Body of pancreas (tissue), 4 donors: ENCODE data around the gene PARM1. TPM values are rescaled to one million over a fixed set of nuclear protein-coding genes. Genes with fewer than 3 reads are reported as not detected.
A peak's percentile ranks its signal among the peaks of the same experiment; 100 is the strongest.

Experiments used
- ATAC-seq: fragments of 150-250 bp; one replicate; pipeline ENCODE4 v1.9.1; 2016
- DNase-seq, 4 donors: peaks; one replicate each; pipeline ENCODE4 v3.0.0-alpha.2; 2019
- H3K27ac ChIP-seq, 4 donors: fragments of 200-600 bp; sonication (generic); 1 replicate in 3 of 4; 2 replicates in 1 of 4; pipeline versions ENCODE4 v1.5.1 to v1.6.1; 2016 to 2019; ENCODE audit warnings: mild to moderate bottlenecking in 1 of 4, mixed read lengths in 1 of 4, moderate library complexity in 1 of 4
- H3K27me3 ChIP-seq, 2 donors: fragments of 200-600 bp; sonication (generic); one replicate each; pipeline ENCODE4 v1.6.0; 2016; ENCODE audit warnings: mild to moderate bottlenecking in 1 of 2
- H3K36me3 ChIP-seq, 2 donors: fragments of 200-600 bp; sonication (generic); replicated peaks in 1 of 2; 2 replicates each; pipeline ENCODE4 v1.5.1; 2016; ENCODE audit warnings: low read depth in 2 of 2; ENCODE audit not compliant: insufficient read depth in 1 of 2
- H3K4me1 ChIP-seq: fragments of 200-600 bp; sonication (generic); one replicate; pipeline ENCODE4 v1.6.0; 2016
- H3K4me3 ChIP-seq, 2 donors: fragments of 200-600 bp; sonication (generic); 1 replicate in 1 of 2; 2 replicates in 1 of 2; pipeline ENCODE4 v1.5.1; 2016 to 2019
- H3K9me3 ChIP-seq, 3 donors: fragments of 200-600 bp; sonication (generic); 1 replicate in 2 of 3; 2 replicates in 1 of 3; pipeline ENCODE4 v1.5.1; 2016
- POLR2A ChIP-seq, 3 donors: fragments of 450-650 bp; IDR thresholded peaks; one replicate each; pipeline ENCODE4 v1.6.1; 2016; ENCODE audit warnings: antibody characterized with exemption in 3 of 3, mild to moderate bottlenecking in 2 of 3
- WGBS, 2 donors: methylation state at CpG; one replicate each; pipeline ENCODE4 v1.1.5; 2017; 5-methylcytosine and 5-hydroxymethylcytosine counted together
- intact Hi-C: fragments of 100-400 bp; cut with DNase I; formaldehyde crosslinking; loops from one replicate; pipeline ENCODE4 v1.15.1; 2023
- total RNA-seq, 2 donors: library from RNA; depleted of rRNA; stranded (reverse); fragments of >200 nt; gene quantifications; one replicate each; pipeline ENCODE4 v1.1.0, GENCODE V29; 2016
- TF ChIP-seq, protein P1 (sequence below), 7 experiments: fragments of 450-650 bp in 4 of 7; fragments of 200-600 bp in 3 of 7; sonication (generic) in 3 of 7; IDR thresholded peaks; one replicate each; pipeline ENCODE4 v1.5.1; 2016 to 2019; ENCODE audit warnings: antibody characterized with exemption in 7 of 7

PARM1 gene
- total RNA-seq, 2 donors from 2014 or later = 21.0 to 28.7 TPM

DNA sequence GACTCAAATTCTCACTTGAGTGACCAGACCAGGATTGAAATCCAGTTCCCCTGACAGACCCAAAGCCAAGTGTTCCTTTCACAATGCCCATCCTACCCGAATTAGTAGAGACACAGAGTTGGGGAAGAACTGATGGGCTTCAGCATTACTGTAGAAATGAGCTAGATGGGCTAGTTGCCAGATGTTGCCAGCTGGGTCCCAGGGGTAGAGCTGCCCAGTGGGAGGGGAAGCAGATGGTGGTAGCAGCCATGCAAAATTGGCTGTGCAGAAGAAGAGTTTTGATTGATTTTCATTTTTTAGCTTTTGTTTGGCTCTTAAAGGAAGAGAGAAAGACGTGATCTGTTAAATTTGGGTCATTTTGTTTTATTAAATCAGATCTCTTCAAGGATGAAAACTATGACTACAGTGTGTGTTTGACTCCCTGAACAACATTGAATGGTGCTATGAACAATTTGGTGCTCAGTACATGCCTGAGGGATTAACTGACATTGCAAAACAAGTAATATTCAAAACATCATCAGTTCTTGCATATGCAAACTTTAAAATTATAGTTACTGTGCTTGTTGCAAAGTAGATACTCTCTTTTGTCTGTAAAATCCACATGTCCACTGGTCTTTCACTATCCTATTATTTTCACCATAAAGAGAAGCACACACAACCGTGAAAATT is 86.0 kb downstream of the PARM1 start:
- Histone ChIP-seq H3K36me3 (no peaks in the 10 kb centered on the region), H3K4me3 (no peak overlapping the region), H3K4me1 (peaks cover 16% of the 10 kb centered on the region), H3K27ac (no peak overlapping the region), H3K27me3 (no peaks in the 10 kb centered on the region), H3K9me3 (no peaks in the 10 kb centered on the region)
- intact Hi-C loops = no loop called here
- no peak for ATAC-seq
- DNase-seq = no peak
- TF ChIP-seq, protein P1, sequence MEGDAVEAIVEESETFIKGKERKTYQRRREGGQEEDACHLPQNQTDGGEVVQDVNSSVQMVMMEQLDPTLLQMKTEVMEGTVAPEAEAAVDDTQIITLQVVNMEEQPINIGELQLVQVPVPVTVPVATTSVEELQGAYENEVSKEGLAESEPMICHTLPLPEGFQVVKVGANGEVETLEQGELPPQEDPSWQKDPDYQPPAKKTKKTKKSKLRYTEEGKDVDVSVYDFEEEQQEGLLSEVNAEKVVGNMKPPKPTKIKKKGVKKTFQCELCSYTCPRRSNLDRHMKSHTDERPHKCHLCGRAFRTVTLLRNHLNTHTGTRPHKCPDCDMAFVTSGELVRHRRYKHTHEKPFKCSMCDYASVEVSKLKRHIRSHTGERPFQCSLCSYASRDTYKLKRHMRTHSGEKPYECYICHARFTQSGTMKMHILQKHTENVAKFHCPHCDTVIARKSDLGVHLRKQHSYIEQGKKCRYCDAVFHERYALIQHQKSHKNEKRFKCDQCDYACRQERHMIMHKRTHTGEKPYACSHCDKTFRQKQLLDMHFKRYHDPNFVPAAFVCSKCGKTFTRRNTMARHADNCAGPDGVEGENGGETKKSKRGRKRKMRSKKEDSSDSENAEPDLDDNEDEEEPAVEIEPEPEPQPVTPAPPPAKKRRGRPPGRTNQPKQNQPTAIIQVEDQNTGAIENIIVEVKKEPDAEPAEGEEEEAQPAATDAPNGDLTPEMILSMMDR (IDR thresholded peaks at IDR 0.05) = no peak
- TF ChIP-seq POLR2A (IDR thresholded peaks at IDR 0.05) = no peak
- 80 to 84% methylated on average over 3 of the region's 3 CpGs for WGBS, 2 donors

DNA sequence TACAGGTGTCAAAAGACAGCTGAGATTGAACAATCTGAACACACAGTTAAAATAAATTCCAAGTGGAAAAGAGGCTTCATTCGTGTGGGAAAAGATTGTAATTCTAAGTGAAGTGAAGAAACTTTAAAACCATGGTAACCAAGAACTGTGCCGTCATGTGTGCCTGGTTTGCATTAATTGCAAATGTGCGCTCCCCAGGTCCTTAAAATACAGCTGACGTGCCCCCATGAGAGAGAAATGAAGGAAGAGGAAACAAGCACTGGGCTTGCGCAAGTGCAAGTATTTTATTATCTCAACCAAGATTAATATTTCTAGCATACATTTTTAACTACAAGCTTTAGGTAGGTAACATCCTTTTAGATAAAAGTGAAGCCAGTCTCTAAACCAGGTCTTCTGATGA is 92.5 kb downstream of the PARM1 start:
- TF ChIP-seq, protein P1 (IDR thresholded peaks at IDR 0.05) = no peak
- no peak for TF ChIP-seq POLR2A (IDR thresholded peaks at IDR 0.05)
- Histone ChIP-seq H3K4me3 (no peak overlapping the region), H3K27me3 (no peaks in the 10 kb centered on the region), H3K4me1 (peaks cover 62% of the 10 kb centered on the region), H3K27ac (peak overlapping the region in 3 of 4 donors; percentile 88 to 90 (median 88)), H3K9me3 (no peaks in the 10 kb centered on the region), H3K36me3 (no peaks in the 10 kb centered on the region)
- no peak for ATAC-seq
- intact Hi-C loops = no loop called here
- 68 to 72% methylated on average over 5 of the region's 5 CpGs for WGBS, 2 donors
- DNase-seq = no peak

DNA sequence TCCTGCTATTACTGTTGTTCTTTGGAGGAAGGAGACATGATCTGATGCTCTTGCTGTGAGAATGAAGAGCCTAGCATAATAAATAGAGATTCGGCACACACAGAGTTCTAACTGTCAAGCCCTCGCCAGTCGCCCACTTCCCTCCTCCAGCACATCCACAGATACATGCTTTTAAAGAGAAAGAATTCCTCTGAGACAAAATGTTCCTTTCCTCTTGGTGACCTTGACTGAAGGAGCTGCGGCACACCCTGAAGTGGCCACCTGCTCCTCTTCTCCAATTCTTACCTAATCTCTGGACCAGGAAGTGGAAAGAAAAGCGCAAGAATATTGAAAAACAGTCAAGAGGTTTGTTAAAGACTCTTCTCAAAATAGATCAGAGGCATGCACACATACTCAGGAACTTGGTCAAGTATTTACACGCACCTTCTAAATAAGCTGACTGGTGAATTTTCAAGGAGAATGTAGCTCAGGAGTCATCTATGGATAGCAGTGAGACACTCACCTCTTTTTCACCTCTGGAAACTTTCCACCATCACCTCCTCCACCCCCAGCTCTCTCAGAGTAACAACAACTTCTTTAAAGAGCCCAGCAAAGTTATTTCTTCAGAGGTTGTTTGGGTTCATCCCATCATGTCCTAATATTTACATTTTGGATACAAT is 95.4 kb downstream of the PARM1 start:
- peak overlapping the region in 3 of 4 donors; percentile 69 to 80 (median 72) for H3K27ac ChIP-seq
- no peak overlapping the region for H3K4me3 ChIP-seq
- no peaks in the 10 kb centered on the region for H3K27me3 ChIP-seq
- intact Hi-C loops = no loop called here
- TF ChIP-seq, protein P1 (IDR thresholded peaks at IDR 0.05) = no peak
- TF ChIP-seq POLR2A (IDR thresholded peaks at IDR 0.05) = peak in 1 of 3 donors; percentile 43
- H3K36me3 ChIP-seq = no peaks in the 10 kb centered on the region
- 44 to 45% methylated on average over 6 of the region's 6 CpGs for WGBS, 2 donors
- peaks cover 74% of the 10 kb centered on the region for H3K4me1 ChIP-seq
- DNase-seq (peak; percentile 16 to 75 (median 54)), ATAC-seq (peak; percentile 25)
- no peaks in the 10 kb centered on the region for H3K9me3 ChIP-seq

DNA sequence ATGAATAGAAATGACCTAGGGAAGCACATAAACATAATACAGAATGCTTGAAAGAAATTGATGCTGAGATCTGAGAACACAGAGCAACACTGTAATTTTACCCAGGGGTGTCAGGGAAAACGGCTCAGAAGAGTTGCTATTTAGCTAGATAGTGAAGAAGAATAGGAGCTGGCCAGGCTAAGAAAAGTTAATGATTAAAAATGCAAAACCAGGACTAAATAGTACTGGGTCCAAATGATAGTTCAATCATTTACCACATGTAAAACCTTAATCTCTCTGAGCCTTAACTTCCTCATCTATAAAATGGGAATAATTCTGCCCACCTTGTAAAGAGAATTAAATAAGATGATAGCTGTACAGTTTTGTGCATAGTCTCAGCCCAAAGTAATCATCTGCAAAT is 97.1 kb downstream of the PARM1 start:
- H3K4me1 ChIP-seq = peaks cover 62% of the 10 kb centered on the region
- intact Hi-C loops = no loop called here
- H3K9me3 ChIP-seq = no peaks in the 10 kb centered on the region
- ATAC-seq = no peak
- H3K4me3 ChIP-seq = no peak overlapping the region
- 17 to 19% methylated on average over 1 of the region's 1 CpG for WGBS, 2 donors
- no peaks in the 10 kb centered on the region for H3K36me3 ChIP-seq
- H3K27me3 ChIP-seq = no peaks in the 10 kb centered on the region
- no peak for DNase-seq
- peak overlapping the region in 2 of 4 donors; percentile 69 to 80 for H3K27ac ChIP-seq
- TF ChIP-seq, protein P1 (IDR thresholded peaks at IDR 0.05) = no peak
- TF ChIP-seq POLR2A (IDR thresholded peaks at IDR 0.05) = no peak
